Measurements from ENCODE around the gene RAMP1.

The RAMP1 gene

GRCh38 chr2:237876061-237876526 lies 16.7 kb downstream of the RAMP1 start:
- in situ Hi-C loops (cut with HindIII; ENCODE audit: low sequenced_read_pairs) = no loop called here

GRCh38 chr2:237876532-237876931 lies 17.1 kb downstream of the RAMP1 start:
- in situ Hi-C loops (cut with HindIII; ENCODE audit: low sequenced_read_pairs) = no loop called here

- in situ Hi-C loops (cut with HindIII; ENCODE audit: low sequenced_read_pairs) = no loop called here
Measured at GRCh38 chr2:237876951-237877491, 17.6 kb downstream of the RAMP1 start.

GRCh38 chr2:237877576-237878307 lies 18.3 kb downstream of the RAMP1 start:
- in situ Hi-C loops (cut with HindIII; ENCODE audit: low sequenced_read_pairs) = no loop called here

GRCh38 chr2:237878321-237879057 lies 19.1 kb downstream of the RAMP1 start:
- in situ Hi-C loops (cut with HindIII; ENCODE audit: low sequenced_read_pairs) = no loop called here

GRCh38 chr2:237879058-237879430 lies 19.6 kb downstream of the RAMP1 start:
- in situ Hi-C loops (cut with HindIII; ENCODE audit: low sequenced_read_pairs) = no loop called here

- in situ Hi-C loops (cut with HindIII; ENCODE audit: low sequenced_read_pairs) = no loop called here
Measured at GRCh38 chr2:237879991-237880560, 20.7 kb downstream of the RAMP1 start.

GRCh38 chr2:237882510-237883481 lies 23.4 kb downstream of the RAMP1 start:
- in situ Hi-C loops (cut with HindIII; ENCODE audit: low sequenced_read_pairs) = no loop called here

- in situ Hi-C loops (cut with HindIII; ENCODE audit: low sequenced_read_pairs) = no loop called here
Measured at GRCh38 chr2:237883951-237884446, 24.6 kb downstream of the RAMP1 start.

- in situ Hi-C loops (cut with HindIII; ENCODE audit: low sequenced_read_pairs) = no loop called here
Measured at GRCh38 chr2:237884681-237885080, 25.3 kb downstream of the RAMP1 start.

- in situ Hi-C loops (cut with HindIII; ENCODE audit: low sequenced_read_pairs) = no loop called here
Measured at GRCh38 chr2:237885111-237885930, 25.9 kb downstream of the RAMP1 start.

- in situ Hi-C loops (cut with HindIII; ENCODE audit: low sequenced_read_pairs) = no loop called here
Measured at GRCh38 chr2:237885931-237886684, 26.7 kb downstream of the RAMP1 start.

GRCh38 chr2:237886685-237887481 lies 27.5 kb downstream of the RAMP1 start:
- in situ Hi-C loops (cut with HindIII; ENCODE audit: low sequenced_read_pairs) = no loop called here

GRCh38 chr2:237888389-237888788 lies 29.0 kb downstream of the RAMP1 start:
- in situ Hi-C loops (cut with HindIII; ENCODE audit: low sequenced_read_pairs) = no loop called here

- in situ Hi-C loops (cut with HindIII; ENCODE audit: low sequenced_read_pairs) = no loop called here
Measured at GRCh38 chr2:237889016-237889415, 29.6 kb downstream of the RAMP1 start.

- in situ Hi-C loops (cut with HindIII; ENCODE audit: low sequenced_read_pairs) = no loop called here
Measured at GRCh38 chr2:237889811-237890210, 30.4 kb downstream of the RAMP1 start.

GRCh38 chr2:237892478-237892877 lies 33.1 kb downstream of the RAMP1 start:
- in situ Hi-C loops (cut with HindIII; ENCODE audit: low sequenced_read_pairs) = no loop called here
